GM21723 (cell line): ENCODE results near the gene SPRR4.
"Not testable (repeated sequence)": the region's sequence is repeated elsewhere in the genome, so short reads cannot be mapped to it uniquely, and the experiment has no call there.

Experiments used
- ATAC-seq: cut with Tn5 transposase; IDR thresholded peaks from one replicate; pipeline ENCODE4 v1.9.1; 2021; ENCODE audit warnings: mild to moderate bottlenecking, moderate library complexity; ENCODE audit not compliant: unreplicated experiment

Gene SPRR4

DNA sequence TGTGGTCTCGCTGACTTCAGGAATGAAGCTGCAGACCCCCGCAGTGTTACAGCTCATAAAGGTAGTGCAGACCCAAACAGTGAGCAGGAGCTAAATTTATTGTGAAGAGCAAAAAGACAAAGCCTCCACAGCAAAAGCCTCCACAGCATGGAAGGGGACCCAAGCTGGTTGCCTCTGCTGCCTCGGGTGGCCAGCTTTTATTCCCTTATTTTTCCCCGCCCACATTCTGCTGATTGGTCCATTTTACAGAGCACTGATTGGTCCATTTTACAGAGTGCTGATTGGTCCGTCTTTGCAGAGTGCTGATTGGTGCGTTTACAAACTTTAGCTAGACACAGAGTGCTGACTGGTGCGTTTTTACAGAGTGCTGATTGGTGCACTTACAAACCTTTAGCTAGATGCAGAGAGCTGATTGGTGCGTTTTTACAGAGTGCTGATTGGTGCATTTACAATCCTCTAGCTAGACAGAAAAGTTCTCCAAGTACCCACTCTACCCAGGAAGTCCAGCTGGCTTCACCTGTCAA lies 40.8 kb downstream of the SPRR4 start:
- not testable (repeated sequence) for ATAC-seq

DNA sequence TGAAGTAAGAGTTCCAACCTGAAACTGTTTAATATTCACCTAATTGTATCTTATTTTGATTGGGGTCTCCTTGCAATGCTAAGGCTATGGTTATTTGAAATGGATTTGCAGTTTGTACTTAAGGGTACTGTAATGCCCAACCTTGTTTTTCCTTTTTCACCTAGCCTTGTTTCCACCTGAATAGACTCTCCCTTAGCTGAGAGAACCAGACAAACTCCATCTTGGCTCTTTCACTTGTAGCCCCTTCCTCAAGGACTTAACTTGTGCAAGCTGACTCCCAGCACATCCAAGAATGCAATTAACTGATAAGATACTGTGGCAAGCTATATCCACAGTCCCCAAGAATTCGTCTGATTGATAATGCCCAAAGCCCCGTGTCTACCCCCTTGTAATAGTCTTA lies 51.4 kb downstream of the SPRR4 start:
- ATAC-seq: not testable (repeated sequence)
